ENCODE results near the gene TRAPPC8. TPM values are rescaled to one million over a fixed set of nuclear protein-coding genes. Genes with fewer than 3 reads are reported as not detected.
A peak's percentile ranks its signal among the peaks of the same experiment; 100 is the strongest.

Gene TRAPPC8
- polyA plus RNA-seq, 1 experiment, result 30.9 TPM

GRCh38 chr18:31979714-31980113 lies 36.8 kb upstream of the TRAPPC8 start:
- POLR2A ChIA-PET, result no interaction called here
- CTCF ChIA-PET, result interaction anchor here (1.2 to 1.3 kb wide), 2 partner anchors 239 to 423 kb away, joined by 3 to 4 read pairs; no protein-coding TSS in a partner anchor

DNA sequence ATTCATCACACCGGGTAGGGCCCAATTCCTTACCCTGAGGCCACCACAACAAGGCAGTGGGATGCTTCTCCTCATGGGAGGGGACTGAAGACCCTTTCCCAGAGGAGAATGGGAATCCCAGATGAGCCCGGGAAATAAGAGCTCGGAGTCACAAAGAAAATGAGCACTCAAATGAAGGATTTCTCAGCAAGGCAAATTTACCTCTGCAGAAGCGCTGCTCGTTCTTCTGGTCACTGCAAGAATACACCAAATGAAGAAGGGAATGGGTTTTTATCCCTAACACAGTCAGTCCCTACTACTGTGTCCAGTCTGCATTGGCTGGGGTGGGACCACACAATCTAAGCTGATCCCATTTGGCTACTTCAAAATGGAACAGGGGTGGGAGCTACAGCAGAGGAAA lies 35.7 kb upstream of the TRAPPC8 start:
- POLR2A ChIA-PET, result no interaction called here
- Histone ChIP-seq H3K36me3 (ENCODE audit: control insufficient read depth, insufficient read depth, low read length) (no peaks in the 10 kb centered on the region), H3K4me3 (ENCODE audit: low read depth, low read length) (no peak overlapping the region), H3K27me3 (ENCODE audit: control insufficient read depth, insufficient read depth, low read length) (no peaks in the 10 kb centered on the region)
- TF ChIP-seq, protein P1, sequence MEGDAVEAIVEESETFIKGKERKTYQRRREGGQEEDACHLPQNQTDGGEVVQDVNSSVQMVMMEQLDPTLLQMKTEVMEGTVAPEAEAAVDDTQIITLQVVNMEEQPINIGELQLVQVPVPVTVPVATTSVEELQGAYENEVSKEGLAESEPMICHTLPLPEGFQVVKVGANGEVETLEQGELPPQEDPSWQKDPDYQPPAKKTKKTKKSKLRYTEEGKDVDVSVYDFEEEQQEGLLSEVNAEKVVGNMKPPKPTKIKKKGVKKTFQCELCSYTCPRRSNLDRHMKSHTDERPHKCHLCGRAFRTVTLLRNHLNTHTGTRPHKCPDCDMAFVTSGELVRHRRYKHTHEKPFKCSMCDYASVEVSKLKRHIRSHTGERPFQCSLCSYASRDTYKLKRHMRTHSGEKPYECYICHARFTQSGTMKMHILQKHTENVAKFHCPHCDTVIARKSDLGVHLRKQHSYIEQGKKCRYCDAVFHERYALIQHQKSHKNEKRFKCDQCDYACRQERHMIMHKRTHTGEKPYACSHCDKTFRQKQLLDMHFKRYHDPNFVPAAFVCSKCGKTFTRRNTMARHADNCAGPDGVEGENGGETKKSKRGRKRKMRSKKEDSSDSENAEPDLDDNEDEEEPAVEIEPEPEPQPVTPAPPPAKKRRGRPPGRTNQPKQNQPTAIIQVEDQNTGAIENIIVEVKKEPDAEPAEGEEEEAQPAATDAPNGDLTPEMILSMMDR (IDR thresholded peaks at IDR 0.05; ENCODE audit: insufficient read depth, low read depth, low read length), result no peak
- no peak for DNase-seq (ENCODE audit: low read depth)
- CTCF ChIA-PET, result interaction anchor here (1.2 to 1.3 kb wide), 2 partner anchors 238 to 422 kb away, joined by 3 to 4 read pairs; no protein-coding TSS in a partner anchor

More at GRCh38 chr18:31979714-31980113, 36.8 kb upstream of the TRAPPC8 start:
- no peaks in the 10 kb centered on the region for H3K27me3 ChIP-seq (ENCODE audit: control insufficient read depth, insufficient read depth, low read length)
- TF ChIP-seq, protein P1 (IDR thresholded peaks at IDR 0.05; ENCODE audit: insufficient read depth, low read depth, low read length), result no peak
- no peaks in the 10 kb centered on the region for H3K36me3 ChIP-seq (ENCODE audit: control insufficient read depth, insufficient read depth, low read length)
- H3K4me3 ChIP-seq (ENCODE audit: low read depth, low read length), result no peak overlapping the region
- DNase-seq (ENCODE audit: low read depth), result no peak

- no peak for DNase-seq (ENCODE audit: low read depth)
- no peaks in the 10 kb centered on the region for H3K36me3 ChIP-seq (ENCODE audit: control insufficient read depth, insufficient read depth, low read length)
- TF ChIP-seq, protein P1 (IDR thresholded peaks at IDR 0.05; ENCODE audit: insufficient read depth, low read depth, low read length), result peak; percentile 68
- POLR2A ChIA-PET, result no interaction called here
- H3K27me3 ChIP-seq (ENCODE audit: control insufficient read depth, insufficient read depth, low read length), result no peaks in the 10 kb centered on the region
- H3K4me3 ChIP-seq (ENCODE audit: low read depth, low read length), result no peak overlapping the region
- CTCF ChIA-PET, result interaction anchor here (0.6 to 2.4 kb wide), 19 partner anchors 7 to 459 kb away, joined by 3 to 22 read pairs (median 5); partner anchors contain the start of gene TRAPPC8
Observed at GRCh38 chr18:31977270-31977872, 34.4 kb upstream of the TRAPPC8 start.

DNA sequence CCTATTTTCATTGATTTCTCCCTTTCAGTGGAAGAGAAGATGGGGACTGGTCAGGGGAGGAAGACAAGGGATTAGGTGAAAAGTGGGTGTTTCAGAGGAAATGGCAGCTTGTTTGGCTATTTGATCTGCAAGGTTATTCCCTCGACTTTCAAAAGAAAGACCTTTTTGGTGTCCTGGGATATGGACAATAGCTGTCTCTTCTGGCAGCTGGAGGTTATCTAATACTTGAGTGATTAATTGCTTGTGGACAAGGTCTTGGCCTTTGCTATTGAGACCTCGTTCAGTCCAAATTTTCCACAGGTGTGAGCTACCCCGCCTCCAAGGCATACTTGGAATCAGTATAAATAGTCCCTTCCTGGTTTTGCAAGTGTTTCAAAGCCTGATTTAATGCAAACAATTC lies 33.3 kb upstream of the TRAPPC8 start:
- CTCF ChIA-PET, result interaction anchor here (0.8 to 2.6 kb wide), 14 partner anchors 8 to 425 kb away, joined by 3 to 22 read pairs (median 5); partner anchors contain the start of gene TRAPPC8
- DNase-seq (ENCODE audit: low read depth), result no peak

DNA sequence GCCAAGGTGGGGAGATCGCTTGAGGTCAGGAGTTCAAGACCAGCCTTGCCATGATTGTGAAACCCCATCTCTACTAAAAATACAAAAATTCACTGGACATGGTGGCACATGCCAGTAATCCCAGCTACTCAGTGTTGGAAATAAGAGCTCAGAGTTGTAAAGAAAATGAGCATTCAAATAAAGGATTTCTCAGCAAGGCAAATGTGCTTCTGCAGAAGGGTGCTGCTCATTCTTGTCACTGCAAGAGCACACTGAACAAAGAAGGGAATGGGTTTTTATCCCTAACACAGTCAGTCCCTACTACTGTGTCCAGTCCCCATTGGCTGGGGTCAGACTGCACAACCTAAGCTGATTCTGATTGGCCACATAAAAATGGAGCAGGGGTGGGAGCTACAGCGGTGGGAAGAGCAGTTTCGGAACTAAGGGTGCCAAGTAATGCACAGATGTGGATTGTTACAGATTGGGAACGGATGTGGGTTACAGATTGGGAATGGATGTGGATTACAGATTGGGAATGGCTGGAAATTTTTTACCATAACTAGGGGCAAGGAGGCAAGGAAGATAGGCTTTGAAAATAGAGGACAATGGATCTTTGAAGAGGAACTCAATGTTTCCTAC lies 31.1 kb upstream of the TRAPPC8 start:
- TF ChIP-seq, protein P1 (IDR thresholded peaks at IDR 0.05; ENCODE audit: insufficient read depth, low read depth, low read length), result no peak
- no peak for DNase-seq (ENCODE audit: low read depth)
- ChIA-PET CTCF (interaction anchor here (2.3 kb wide), 1 partner anchor 154 kb away, joined by 5 read pairs; no protein-coding TSS in a partner anchor), POLR2A (no interaction called here)
- Histone ChIP-seq H3K4me3 (ENCODE audit: low read depth, low read length) (no peak overlapping the region), H3K36me3 (ENCODE audit: control insufficient read depth, insufficient read depth, low read length) (no peaks in the 10 kb centered on the region), H3K27me3 (ENCODE audit: control insufficient read depth, insufficient read depth, low read length) (no peaks in the 10 kb centered on the region)

More for the DNA sequence above, 33.3 kb upstream of the TRAPPC8 start:
- Histone ChIP-seq H3K4me3 (ENCODE audit: low read depth, low read length) (no peak overlapping the region), H3K27me3 (ENCODE audit: control insufficient read depth, insufficient read depth, low read length) (no peaks in the 10 kb centered on the region), H3K36me3 (ENCODE audit: control insufficient read depth, insufficient read depth, low read length) (no peaks in the 10 kb centered on the region)
- POLR2A ChIA-PET, result no interaction called here
- TF ChIP-seq, protein P1 (IDR thresholded peaks at IDR 0.05; ENCODE audit: insufficient read depth, low read depth, low read length), result no peak

All from BJ (cell line).